Fibroblast of skin of scalp (primary cell): ENCODE data around the gene NMNAT3. TPM values are rescaled to one million over a fixed set of nuclear protein-coding genes. Genes with fewer than 3 reads are reported as not detected.

Experiments used
- DNase-seq: peaks from one replicate; pipeline ENCODE4 v3.0.0-alpha.2; 2013
- polyA plus RNA-seq, 2 experiments: library from polyadenylated mRNA; unstranded; fragments of 120-200 nt; gene quantifications; one replicate each; pipeline ENCODE4 v1.2.1, GENCODE V29; 2013; ENCODE audit not compliant: insufficient read length in 2 of 2

Gene NMNAT3
- 0.33 TPM for polyA plus RNA-seq (2013, experiment 1 of 2; ENCODE audit: insufficient read length)
- 0.44 TPM for polyA plus RNA-seq (2013, experiment 2 of 2; ENCODE audit: insufficient read length)

DNA sequence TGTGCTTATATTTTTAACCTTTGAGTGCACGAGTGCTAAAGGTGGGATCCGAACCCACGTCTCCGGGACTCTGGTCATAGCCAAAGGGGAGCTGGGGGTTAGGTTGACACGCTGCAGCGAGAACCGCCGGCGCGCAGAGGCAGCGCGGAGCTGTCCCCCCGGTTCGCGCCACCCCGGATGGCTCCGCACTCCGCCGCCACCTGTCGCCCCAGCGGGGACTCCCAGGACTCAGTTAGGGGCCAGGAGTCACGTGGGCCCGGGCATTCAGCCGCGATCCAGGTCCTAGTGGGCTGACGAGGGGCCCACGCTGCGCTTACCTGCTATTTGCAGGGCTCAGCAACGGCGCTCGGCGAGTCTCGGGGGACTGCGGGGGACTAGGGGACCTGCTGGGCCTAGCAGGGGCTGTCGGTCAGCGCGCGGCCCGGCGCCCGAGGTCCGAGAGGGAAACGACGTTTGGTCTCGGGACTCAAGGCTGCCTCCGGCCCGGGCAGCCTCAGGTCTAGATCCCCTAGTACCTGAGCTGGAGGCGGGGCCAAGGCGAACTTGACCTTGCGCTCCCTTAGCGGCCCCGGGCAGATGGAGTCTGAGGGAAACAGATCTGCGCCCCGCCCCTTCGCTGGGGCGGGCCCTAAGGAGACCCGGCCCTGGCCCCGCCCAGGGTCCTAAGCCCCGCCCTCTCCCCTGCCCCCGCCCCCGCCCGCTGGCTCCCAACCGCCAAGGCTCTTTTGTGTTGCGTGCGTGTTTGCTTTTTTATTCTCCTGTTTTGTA, at the start of gene NMNAT3:
Gene NMNAT3 (minus strand): TSS at position 585 of the 768 bp plus-strand sequence. CDS start 50,248 bp downstream, outside the sequence.
- DNase-seq = peak; percentile 47

DNA sequence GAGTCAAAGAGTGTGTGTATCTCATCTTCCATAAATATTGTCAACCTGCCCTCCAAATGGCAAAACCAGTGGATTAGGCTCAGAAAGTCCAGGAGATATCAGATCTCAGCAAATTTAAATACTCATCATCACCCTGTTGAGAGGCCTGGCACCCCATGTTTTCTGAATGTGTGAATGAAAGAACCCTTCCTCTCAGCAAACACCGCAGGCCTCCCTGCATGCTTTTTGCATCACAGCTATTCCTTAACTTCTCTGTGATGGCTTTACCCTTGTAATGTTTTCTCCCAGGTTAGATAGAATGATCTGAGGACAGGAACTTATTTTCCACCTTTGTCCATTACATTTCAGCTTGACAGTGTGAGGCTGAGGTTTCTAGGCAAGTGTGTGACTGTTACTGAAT, 43.6 kb upstream of the NMNAT3 start:
- DNase-seq = no peak

DNA sequence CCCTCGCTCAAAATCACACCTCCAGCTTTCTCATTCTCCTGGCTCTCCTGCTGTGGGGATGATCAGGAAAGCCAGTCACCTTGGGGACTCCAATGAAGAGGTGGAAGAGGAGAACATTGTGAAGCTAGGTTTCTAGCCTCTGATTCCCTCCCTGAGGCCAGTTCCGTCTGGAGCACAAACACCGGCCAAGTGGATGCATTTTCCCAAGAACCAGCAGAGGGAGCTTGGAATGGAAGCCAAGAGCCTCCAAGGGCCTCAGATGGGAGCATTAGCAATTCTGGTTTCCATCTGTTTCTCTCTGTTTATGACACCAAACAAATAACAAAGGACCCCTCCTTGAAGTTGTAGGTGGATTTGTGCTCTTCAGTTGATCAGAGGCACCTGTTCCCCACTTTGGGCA, 40.6 kb upstream of the NMNAT3 start:
- peak; percentile 32 for DNase-seq

DNA sequence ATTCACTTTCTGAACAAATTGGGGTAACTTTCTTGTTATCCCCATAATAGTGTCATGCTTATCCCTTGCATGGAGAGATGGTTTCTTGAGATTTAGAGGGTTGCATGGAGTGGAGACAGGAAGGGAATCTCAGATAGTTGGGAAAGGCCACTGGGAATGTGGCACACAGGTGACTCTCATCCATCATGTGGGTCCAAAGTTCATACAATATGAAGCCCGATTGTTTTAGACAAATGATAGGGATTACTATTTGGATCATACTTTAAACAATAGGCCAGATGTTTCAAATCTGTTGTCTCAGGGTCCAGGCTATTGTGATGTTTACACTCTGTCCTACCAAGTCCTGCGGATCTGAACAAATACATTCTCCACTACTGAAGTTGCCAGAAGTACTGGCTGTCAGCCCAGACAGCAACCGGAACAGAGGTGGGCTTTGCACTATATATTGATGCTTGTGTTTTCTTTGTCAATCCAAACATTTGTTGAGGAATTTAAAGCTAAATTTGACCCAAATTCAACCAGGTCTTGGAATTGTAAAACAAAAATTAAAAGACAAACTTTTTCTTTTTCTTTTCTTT, 39.2 kb upstream of the NMNAT3 start:
- DNase-seq = no peak

DNA sequence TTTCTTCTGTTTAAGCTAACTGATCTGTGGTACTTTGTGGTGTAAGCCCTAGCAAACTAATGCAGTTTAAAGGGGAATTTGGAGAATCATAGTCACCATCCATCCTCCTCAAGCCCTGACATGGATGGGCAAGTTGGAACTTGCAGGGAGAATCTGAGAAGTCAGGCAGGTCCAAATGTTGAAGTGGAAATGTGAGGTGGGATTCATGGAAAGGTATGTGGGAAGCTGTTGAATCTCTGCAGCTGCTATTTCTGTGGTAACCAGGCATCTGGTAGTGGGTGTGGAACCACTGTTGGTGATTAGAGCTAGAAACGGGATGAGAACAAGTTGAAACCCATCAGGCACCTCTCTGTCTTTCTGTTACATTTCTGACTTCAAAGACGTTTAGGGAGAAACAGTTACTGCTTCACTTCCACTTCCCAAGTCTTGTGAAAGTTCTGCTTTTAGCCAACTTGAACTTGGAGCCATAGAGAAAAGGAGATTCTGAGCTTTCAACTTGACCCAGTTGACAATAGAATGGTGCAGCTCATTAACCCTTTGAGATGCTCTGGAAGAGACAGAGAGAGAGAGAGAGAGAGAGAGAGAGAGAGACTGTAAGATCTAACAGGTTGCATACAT, 38.1 kb upstream of the NMNAT3 start:
- no peak for DNase-seq

DNA sequence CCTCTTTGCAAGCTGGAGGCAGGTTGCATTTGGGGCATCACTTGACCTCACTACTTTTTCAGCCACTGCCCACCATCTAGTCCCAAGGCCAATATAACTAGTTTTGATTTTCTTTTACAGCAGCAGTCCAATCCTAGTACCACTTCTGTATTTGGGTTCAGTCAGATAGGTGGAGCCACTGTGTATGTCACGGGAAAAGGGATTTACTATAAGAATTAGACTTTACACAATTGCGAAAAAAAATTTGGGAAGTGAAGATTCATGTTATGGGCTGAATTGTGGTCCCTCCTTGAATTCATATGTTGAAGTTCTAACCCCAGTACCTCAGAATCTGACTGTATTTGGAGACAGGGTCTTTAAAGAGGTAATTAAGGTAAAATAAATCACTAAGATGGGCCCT, 37.4 kb upstream of the NMNAT3 start:
- DNase-seq = no peak

DNA sequence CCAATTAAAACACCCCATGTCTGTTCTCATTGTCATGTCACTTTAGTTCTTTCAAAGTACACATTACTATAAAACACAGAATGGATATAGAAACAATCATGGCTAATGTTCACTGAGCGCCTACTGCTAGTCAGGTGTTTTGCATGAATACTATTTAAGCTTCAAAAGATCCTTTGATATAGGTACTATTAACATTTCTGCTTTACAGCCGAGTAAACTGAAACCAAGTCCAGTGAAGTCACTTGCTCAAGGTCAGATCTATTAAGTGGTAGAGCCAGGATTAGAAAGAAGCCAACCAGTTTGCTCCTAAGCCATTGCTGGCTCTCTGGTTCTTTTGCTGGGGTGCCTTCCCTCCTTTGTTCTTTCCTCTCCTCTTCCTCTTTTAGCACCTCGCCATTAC, 32.4 kb upstream of the NMNAT3 start:
- DNase-seq = no peak

DNA sequence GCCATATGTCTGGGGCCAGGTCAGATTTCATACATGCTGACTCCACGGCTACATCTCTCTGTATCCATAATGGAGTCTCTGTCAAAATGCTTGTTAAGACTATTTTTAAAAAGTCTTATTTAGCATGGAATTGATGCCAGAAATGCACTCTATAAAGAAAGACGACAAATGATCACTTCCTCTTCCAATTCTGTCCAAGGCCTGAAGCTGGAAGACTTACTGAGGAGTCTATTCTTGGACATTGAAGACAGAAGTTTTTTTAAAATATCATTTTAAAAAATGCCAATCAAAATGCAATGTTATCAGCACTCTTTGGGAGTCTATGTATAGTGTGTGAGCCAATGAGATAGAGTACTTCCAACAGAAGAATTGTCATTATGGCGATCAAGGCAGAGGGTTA, 27.9 kb upstream of the NMNAT3 start:
- DNase-seq = no peak

DNA sequence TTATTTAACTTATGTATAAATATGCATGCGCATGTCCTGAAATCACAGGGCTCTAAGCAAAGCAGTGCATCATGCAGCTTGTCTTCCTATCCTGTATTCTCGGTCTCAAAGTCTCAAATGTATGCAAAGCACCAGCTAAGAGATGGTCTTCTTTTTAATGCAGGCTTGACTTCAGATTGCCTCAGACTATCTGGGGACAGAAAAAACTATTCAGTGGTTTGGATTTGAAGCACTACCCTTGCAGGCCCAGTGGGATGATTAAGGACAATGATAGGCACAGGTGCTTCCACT, 18.5 kb upstream of the NMNAT3 start:
- no peak for DNase-seq

DNA sequence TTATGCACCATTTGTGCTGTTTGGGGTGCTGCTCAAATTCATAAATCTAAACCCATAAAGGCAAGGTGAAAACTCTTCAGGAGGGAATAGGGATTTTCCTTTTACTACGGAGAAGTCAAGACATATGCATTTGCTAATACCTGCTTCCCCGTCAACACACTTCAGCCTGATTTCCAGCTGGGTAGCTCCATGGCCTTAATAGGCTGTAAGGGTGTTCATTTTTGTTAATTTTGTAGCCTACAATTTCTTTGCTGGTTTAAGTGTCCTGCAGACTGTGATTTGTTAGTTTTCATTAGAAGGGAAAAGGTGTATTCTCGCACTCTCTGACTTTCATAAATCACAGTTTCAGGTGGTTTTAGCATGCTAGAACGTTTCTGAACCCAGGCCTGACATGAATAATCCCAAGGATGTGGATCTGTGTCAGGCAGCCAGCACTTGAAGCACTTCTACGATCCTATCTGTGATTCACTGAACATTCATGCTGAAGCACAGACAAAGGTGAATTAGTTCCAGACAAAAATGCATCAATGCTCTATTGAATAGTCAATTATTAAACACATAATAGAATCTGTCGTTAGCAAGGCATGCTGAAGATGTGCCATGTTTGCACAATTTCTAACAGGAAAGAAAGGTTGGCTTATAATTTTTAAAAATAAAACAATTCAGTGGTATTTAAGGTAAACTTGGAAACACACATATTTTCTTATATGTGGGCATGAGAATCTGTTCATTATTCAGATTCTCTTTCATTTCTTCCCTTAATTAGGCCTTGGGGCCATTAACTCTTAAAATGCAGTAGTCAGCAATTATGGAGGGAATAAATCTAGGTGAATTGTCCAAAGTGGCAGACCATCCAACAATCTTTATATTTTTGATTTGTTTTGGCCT, 17.9 kb upstream of the NMNAT3 start:
- DNase-seq = no peak

DNA sequence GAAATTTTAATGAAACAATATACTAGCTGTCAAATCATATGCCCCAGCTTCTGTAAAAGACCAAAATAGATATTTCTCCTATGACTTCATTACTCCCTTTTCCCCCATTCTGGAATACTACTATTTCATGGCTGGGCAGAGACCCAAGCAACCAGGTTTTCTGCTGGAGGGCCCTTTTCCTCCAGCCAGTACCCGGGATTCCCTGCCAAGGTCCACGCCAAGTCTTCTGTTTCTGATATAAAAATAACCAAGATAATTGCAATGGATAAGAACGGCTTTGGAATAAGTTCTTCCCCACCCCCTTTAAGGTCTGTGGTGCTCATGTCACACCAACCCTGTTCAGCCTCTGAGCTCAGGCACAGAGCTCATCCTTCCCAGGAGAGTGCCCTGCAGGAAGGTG, 17.2 kb upstream of the NMNAT3 start:
- no peak for DNase-seq

DNA sequence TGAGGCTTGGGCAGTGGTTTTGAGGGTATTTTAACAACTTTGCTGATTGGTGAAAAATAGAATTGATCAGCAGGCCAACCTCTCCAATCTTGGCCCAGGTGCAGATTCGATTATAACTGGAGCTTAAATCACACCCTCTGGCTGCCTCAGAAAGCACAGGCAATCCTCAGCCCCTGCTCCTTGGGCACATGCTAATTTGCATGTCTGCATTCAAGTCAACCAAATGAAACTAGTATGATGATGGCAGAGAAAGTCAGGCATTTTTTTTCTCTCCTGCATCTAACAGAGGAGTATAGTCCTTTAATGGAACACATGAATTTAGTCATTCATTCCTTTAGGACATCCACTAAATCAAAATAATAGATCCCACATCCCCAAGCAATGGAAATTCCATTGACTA, 16.8 kb upstream of the NMNAT3 start:
- DNase-seq = no peak

DNA sequence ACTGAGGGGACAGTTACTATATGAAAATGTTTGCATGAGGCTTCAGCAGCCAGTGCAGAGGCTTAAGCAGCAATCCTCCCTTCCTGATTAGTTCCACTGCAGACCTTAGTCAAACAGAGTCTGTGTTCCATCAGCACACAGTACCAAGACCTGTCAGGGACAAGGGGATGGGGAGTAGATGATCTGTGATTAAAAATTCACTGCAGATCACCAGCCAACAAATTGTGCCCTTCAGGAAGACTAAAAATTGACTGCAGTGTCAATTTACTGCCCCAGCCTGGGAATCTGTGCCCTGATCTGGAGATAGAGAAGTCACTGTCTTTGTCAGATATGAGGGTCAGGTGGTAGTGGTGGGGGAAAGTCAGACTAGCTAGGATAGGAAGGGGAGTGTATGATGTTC, 13.8 kb upstream of the NMNAT3 start:
- DNase-seq = no peak

DNA sequence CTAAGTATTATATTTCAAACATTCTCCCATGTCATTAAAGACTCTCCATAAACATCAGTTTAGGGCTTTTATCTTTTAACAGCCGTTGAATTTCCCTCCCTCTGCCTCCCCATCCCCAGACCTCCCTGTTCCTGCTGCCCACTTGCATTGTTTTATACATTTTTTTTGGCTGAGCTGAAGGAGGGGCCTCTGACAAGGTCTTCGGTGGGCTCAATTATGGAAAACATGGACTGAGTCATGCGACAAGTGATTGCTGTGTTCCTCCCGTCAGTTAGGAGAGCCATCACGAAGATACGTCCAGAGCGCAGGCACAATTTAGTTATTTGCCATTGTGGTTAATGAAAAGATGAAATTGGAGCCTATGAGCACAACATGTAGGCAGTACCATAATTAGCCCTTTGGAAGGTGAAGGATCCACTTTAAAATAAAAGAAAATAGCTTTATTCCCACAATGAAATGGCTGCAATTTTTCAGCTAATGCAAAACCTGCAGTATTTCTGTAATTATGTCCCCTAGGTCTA, 12.0 kb upstream of the NMNAT3 start:
- DNase-seq = no peak

DNA sequence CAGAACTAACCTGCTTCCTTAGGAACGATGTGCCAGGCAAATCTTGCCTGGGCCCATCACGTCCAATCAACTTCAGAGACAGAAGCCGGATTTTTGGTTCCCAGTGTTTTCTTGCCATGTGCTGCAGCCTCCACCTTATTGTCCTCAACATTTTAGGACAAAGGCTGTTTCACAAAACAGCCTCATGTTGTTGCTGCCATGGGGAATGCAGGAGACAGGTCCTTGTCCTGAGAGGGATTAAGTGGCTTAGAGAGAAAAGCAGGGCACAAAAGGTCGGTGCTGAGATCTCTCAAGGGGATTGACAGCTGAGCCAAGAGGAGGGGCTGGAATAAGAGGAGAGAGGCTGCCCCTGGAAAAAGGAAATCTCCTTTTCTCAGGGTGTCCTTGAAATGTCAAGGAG, 11.3 kb upstream of the NMNAT3 start:
- no peak for DNase-seq

DNA sequence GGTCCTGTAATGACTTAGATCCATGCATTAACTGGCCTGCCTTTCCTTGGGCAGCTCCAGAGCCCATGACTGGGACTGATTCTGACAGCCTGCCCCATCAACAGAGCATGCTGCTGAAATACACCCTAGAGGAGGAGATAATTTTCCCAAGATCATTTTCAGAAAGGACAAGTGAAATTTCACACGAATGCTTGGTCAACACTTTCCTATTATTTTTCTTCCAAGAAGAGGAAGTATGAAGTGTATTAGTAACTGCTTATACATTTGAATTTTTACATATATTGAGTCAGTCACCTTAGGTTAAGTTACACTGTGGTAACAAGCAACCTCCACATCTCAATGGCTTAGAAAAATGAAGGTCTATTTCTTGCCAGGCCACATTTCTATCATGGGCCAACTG, 9.7 kb upstream of the NMNAT3 start:
- DNase-seq = no peak

DNA sequence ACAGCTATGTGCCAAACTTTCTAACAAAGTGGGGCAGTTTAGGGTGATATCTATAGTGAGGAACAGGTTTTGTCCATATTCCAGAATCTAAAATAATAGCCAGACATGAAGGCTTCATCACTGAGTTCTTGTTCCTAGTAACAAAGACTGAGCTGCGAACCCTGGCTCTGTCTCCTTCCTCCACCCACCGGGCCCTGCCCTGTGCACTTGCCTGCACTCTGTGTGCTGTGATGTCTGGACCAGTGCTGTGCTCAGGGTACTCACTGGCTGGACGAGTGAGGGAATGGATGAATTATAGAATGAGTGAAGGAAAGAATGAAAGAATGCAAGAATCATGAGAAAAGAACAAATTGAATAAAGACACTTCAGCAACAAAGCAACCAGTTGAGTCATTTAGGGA, 8.9 kb upstream of the NMNAT3 start:
- no peak for DNase-seq

DNA sequence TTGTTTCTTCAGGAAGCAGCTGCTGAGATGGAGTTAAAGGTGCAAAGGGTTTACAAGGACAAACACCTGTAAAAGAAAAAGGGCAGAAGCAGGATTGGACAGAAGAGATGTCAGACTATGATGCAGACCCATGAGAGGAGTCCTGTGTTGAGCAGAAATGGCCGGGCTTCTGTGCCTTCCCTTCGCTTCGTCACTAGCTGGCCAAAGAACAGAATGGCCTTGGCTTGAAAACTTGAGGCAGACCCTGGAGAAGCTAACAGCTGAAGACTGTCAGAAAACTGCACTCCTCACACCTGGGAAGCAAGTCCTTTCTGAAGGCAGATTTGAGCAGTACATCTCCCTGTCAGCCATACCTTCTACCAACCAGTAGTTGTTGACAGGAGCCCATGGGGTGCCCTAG, 8.4 kb upstream of the NMNAT3 start:
- no peak for DNase-seq

DNA sequence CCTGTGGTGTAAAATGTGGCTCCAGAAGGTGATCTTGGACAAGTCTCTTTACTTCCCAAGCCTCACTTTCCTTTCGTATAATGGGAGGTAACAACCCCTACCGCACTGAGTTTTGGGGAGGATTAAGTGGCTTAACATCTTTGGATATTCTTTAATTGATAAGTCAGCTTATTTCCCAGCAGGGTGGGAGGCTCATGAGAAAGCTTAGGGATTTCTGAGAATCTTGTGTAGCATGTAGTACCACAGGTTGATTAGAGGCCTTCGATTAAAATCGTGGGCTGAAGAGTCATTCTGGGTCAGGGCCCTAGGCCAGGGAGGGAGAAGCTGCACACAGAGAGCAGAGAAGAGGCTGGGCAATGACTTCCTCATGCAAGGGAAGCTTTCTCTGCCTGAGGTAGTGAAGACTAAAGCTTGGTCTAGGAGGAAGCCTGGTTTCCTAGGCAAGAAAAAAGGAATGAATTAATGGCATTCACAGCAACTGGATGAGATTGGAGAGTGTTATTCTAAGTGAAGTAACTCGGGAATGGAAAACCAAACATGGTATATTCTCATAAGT, 1.5 kb upstream of the NMNAT3 start:
- no peak for DNase-seq

DNA sequence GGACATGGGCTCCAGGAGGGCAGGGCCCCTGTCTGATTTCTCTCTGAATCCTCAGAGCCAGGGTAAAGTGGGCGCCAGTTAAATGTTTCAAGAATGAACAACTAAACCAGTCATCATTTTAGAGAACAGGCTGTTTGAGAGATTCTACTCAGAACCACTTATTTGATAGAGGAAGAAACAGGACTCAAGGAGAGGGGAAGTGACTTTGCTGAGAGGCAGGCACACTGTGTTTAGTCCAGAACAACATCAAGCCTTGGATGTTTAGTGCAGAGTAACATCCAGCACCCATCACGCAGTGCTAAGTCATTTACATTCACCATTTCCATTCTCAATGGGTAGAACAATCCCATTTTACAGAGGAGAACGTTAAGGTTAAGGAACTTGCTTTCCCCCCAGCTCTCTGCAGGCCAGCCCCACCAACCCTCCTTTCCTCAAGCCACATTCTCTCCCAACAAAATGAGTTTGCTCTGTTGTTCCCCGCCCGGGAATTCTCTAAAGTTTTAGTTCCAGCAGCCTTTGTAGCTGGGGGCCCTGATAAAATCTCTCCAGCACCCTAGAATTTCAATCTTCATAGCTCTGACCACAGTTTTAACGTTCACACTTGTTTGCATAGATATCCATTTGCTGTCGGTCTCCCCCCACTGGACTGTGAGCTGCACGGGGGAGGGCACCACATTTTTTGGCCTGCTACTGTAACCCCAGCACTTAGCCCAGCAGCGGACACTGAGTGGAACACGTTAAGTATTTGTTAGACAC, 962 bp downstream of the NMNAT3 start:
- no peak for DNase-seq

DNA sequence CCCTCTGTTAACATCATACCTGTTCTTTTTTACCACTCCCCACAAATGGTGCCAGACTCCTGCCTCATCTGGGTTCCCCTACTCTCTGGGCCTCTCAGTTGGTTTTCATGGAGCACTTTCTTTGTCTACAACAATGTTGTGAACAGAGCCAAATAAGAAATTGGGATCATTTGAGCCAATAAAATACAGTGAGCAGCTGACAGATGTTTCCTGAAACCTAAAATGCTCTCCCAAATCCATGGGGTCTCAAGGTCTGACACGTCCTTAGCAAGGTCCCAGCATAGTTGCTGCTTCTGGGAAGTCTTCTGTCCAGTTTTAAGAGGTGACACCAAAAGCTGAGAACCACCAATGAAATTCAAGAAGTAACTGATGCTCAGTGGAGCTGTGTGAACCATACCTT, 1.7 kb downstream of the NMNAT3 start:
- no peak for DNase-seq

DNA sequence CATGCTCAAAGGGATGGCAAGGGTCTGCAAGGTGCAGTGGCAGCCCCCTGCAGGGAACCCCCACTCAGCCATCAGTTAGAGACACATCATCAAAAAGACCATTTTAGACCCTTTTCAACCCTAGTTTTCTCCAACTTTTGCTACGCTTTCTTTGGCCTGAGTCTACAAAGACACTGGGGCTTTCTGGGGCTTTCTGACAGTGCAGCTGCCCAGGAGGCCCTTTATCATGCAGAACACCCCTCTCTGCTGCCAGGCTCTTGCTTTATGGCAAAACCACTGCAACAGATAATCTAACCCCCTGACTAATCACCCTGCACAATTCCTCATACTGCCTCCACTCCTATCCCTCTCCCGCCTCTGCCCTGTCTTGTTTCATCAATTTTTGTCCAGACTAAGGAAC, 2.4 kb downstream of the NMNAT3 start:
- DNase-seq = no peak
